ENCODE data around the gene TCEA3.

- TF ChIP-seq EZH2phosphoT487 (IDR thresholded peaks at IDR 0.05; ENCODE audit: insufficient read depth, low read depth) (no peak), EZH2 (IDR thresholded peaks at IDR 0.05; ENCODE audit: insufficient read depth, poor library complexity, severe bottlenecking) (no peak)
These were observed 82.4 kb downstream of the TCEA3 start for GRCh38 chr1:23341931-23342692.

Measured in GM23248 (cell line).